CD4-positive, alpha-beta memory T cell (primary cell): ENCODE data around the gene RFT1. TPM values are rescaled to one million over a fixed set of nuclear protein-coding genes. Genes with fewer than 3 reads are reported as not detected.

Experiments used
- CTCF ChIA-PET: fragments of 350-600 bp; sonication (Branson Sonifier 250); formaldehyde crosslinking; loops from one replicate; lab custom pipeline; 2021; ENCODE audit warnings: inconsistent platforms; ENCODE audit not compliant: partially characterized antibody; lab: Charles Lee
- POLR2A ChIA-PET: fragments of 350-600 bp; sonication (Branson Sonifier 250); formaldehyde crosslinking; loops from one replicate; lab custom pipeline; 2021; ENCODE audit not compliant: partially characterized antibody; lab: Charles Lee
- DNase-seq, 5 donors: peaks; one replicate each; pipeline versions ENCODE4 v3.0.0 to v3.0.0-alpha.2; 2020 to 2022; ENCODE audit warnings: mixed read lengths in 1 of 5
- H3K27ac ChIP-seq: one replicate; pipeline ENCODE4 v1.7.0; 2013; ENCODE audit warnings: low read depth, low read length
- H3K27me3 ChIP-seq: 2 replicates; pipeline ENCODE4 v1.7.0; 2013; ENCODE audit warnings: mild to moderate bottlenecking, low read length, moderate library complexity; ENCODE audit not compliant: insufficient read depth
- H3K36me3 ChIP-seq: 2 replicates; pipeline ENCODE4 v1.7.0; 2013; ENCODE audit warnings: mild to moderate bottlenecking, low read length, moderate library complexity; ENCODE audit not compliant: insufficient read depth
- H3K4me1 ChIP-seq: 2 replicates; pipeline ENCODE4 v1.7.0; 2013; ENCODE audit warnings: mild to moderate bottlenecking, low read length, moderate library complexity; ENCODE audit not compliant: insufficient read depth
- H3K4me3 ChIP-seq, 2 donors: one replicate each; pipeline ENCODE4 v1.7.0; 2013; ENCODE audit warnings: low read length in 2 of 2, mild to moderate bottlenecking in 1 of 2
- H3K9me3 ChIP-seq, 2 donors: one replicate each; pipeline ENCODE4 v1.7.0; 2013; ENCODE audit warnings: low read length in 2 of 2, control low read depth in 1 of 2; ENCODE audit not compliant: control insufficient read depth in 1 of 2
- H3K27ac Mint-ChIP-seq, 7 donors: one replicate each; pipeline ENCODE4 v1.8.0; 2020 to 2021; ENCODE audit warnings: mixed read lengths in 7 of 7, mild to moderate bottlenecking in 6 of 7, inconsistent platforms in 3 of 7, moderate library complexity in 3 of 7
- H3K27me3 Mint-ChIP-seq, 2 donors: one replicate each; pipeline ENCODE4 v1.8.0; 2020 to 2021; ENCODE audit warnings: mixed read lengths in 2 of 2
- H3K36me3 Mint-ChIP-seq, 2 donors: one replicate each; pipeline ENCODE4 v1.8.0; 2020 to 2021; ENCODE audit warnings: mixed read lengths in 2 of 2, inconsistent platforms in 1 of 2, mild to moderate bottlenecking in 1 of 2
- H3K4me1 Mint-ChIP-seq, 4 donors: one replicate each; pipeline ENCODE4 v1.8.0; 2020 to 2021; ENCODE audit warnings: mixed read lengths in 4 of 4, mild to moderate bottlenecking in 1 of 4
- H3K4me3 Mint-ChIP-seq, 8 donors: one replicate each; pipeline ENCODE4 v1.8.0; 2020 to 2021; ENCODE audit warnings: mixed read lengths in 8 of 8, mild to moderate bottlenecking in 7 of 8, moderate library complexity in 6 of 8, inconsistent platforms in 3 of 8
- H3K9me3 Mint-ChIP-seq, 8 donors: one replicate each; pipeline ENCODE4 v1.8.0; 2020 to 2021; ENCODE audit warnings: mixed read lengths in 8 of 8, mild to moderate bottlenecking in 5 of 8, inconsistent platforms in 3 of 8, moderate library complexity in 1 of 8
- intact Hi-C: fragments of 100-400 bp; cut with micrococcal nuclease; formaldehyde crosslinking; loops from one replicate; pipeline ENCODE4 v1.15.1; 2023
- polyA plus RNA-seq, 2 donors: library from polyadenylated mRNA; unstranded; fragments of 300-500 nt; fragmentation: Illumina TruSeq; gene quantifications; one replicate each; pipeline ENCODE4 v1.2.3, GENCODE V29; 2021
- total RNA-seq, 2 experiments: library from RNA; stranded (reverse); gene quantifications; one replicate each; pipeline ENCODE4 v1.2.3, GENCODE V29; 2021

Gene RFT1
- total and polyA plus RNA-seq, 4 experiments from 2014 or later = 21.2 to 28.4 (median 24.6) TPM

DNA sequence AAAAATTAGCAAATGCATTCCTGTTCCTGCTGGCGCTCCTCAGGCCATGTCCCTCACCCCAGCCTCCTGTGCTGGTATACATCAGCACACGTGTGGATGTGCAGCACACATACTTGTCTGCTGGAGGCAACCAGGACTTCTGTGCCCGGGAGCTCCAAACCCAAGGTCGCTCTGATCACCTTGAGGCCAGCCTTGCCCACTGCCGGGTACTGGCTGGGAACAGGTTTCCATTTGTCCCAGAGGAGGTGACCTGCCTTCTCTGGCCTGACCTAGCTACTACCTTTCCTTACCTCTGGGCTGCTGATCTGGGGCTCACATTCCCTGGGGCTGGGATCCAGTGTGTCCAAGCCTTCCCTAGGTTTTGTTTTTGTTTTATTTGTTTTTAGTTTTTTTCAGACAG lies 42.9 kb upstream of the RFT1 start:
- H3K27me3 Mint-ChIP-seq = no peaks in the 10 kb centered on the region
- Histone ChIP-seq H3K36me3 (no peaks in the 10 kb centered on the region), H3K4me3 (no peak overlapping the region), H3K9me3 (no peaks in the 10 kb centered on the region), H3K27ac (no peak overlapping the region), H3K27me3 (no peaks in the 10 kb centered on the region), H3K4me1 (no peaks in the 10 kb centered on the region)
- DNase-seq = no peak
- H3K36me3 Mint-ChIP-seq = peaks cover 0 to 34% of the 10 kb centered on the region in 2 donors
- H3K9me3 Mint-ChIP-seq = no peaks in the 10 kb centered on the region
- intact Hi-C loops = no loop called here
- no peak overlapping the region for H3K4me3 Mint-ChIP-seq
- ChIA-PET CTCF (no interaction called here), POLR2A (no interaction called here)
- H3K27ac Mint-ChIP-seq = peak overlapping the region in 2 of 7 donors; percentile 27 to 81
- H3K4me1 Mint-ChIP-seq = peaks cover 21 to 40% (median 30%) of the 10 kb centered on the region in 4 donors

GRCh38 chr3:53171827-53172505 lies 41.7 kb upstream of the RFT1 start:
- Mint-ChIP-seq H3K27ac (peak overlapping the region in 3 of 7 donors; percentile 4 to 79 (median 46)), H3K27me3 (no peaks in the 10 kb centered on the region), H3K4me3 (no peak overlapping the region), H3K4me1 (peaks cover 23 to 50% (median 36%) of the 10 kb centered on the region in 4 donors), H3K36me3 (peaks cover 0 to 30% of the 10 kb centered on the region in 2 donors), H3K9me3 (no peaks in the 10 kb centered on the region)
- Histone ChIP-seq H3K27me3 (no peaks in the 10 kb centered on the region), H3K4me3 (no peak overlapping the region), H3K4me1 (peaks cover 1% of the 10 kb centered on the region), H3K36me3 (no peaks in the 10 kb centered on the region), H3K9me3 (no peaks in the 10 kb centered on the region), H3K27ac (no peak overlapping the region)
- POLR2A ChIA-PET = no interaction called here
- CTCF ChIA-PET = no interaction called here
- no peak for DNase-seq
- intact Hi-C loops = no loop called here

GRCh38 chr3:53171064-53171418 lies 40.8 kb upstream of the RFT1 start:
- H3K4me3 Mint-ChIP-seq = no peak overlapping the region
- POLR2A ChIA-PET = no interaction called here
- peak overlapping the region in 3 of 7 donors; percentile 25 to 56 (median 48) for H3K27ac Mint-ChIP-seq
- H3K4me1 ChIP-seq = peaks cover 9% of the 10 kb centered on the region
- no peaks in the 10 kb centered on the region for H3K9me3 Mint-ChIP-seq
- intact Hi-C loops = no loop called here
- no peaks in the 10 kb centered on the region for H3K27me3 Mint-ChIP-seq
- DNase-seq = no peak
- H3K27me3 ChIP-seq = no peaks in the 10 kb centered on the region
- peaks cover 2% of the 10 kb centered on the region for H3K36me3 ChIP-seq
- no peaks in the 10 kb centered on the region for H3K9me3 ChIP-seq
- H3K4me1 Mint-ChIP-seq = peaks cover 26 to 52% (median 41%) of the 10 kb centered on the region in 4 donors
- H3K36me3 Mint-ChIP-seq = peaks cover 0 to 26% of the 10 kb centered on the region in 2 donors
- CTCF ChIA-PET = no interaction called here
- no peak overlapping the region for H3K27ac ChIP-seq
- no peak overlapping the region for H3K4me3 ChIP-seq

GRCh38 chr3:53170325-53171063 lies 40.3 kb upstream of the RFT1 start:
- Histone ChIP-seq H3K27me3 (no peaks in the 10 kb centered on the region), H3K4me3 (no peak overlapping the region), H3K9me3 (no peaks in the 10 kb centered on the region), H3K27ac (no peak overlapping the region), H3K4me1 (peaks cover 10% of the 10 kb centered on the region), H3K36me3 (peaks cover 2% of the 10 kb centered on the region)
- intact Hi-C loops = no loop called here
- H3K27ac Mint-ChIP-seq = peak overlapping the region in 6 of 7 donors; percentile 25 to 80 (median 44)
- no peaks in the 10 kb centered on the region for H3K27me3 Mint-ChIP-seq
- peak overlapping the region in 1 of 8 donors; percentile 20 for H3K4me3 Mint-ChIP-seq
- no peaks in the 10 kb centered on the region for H3K9me3 Mint-ChIP-seq
- POLR2A ChIA-PET = interaction anchor here (1.0 to 1.5 kb wide), 2 partner anchors 10 to 12 kb away, joined by 4 read pairs; partner anchors contain the start of gene PRKCD
- no peak for DNase-seq
- H3K36me3 Mint-ChIP-seq = peaks cover 0 to 26% of the 10 kb centered on the region in 2 donors
- CTCF ChIA-PET = interaction anchor here (0.8 to 1.2 kb wide), 4 partner anchors 24 to 55 kb away, joined by 3 to 6 read pairs (median 4); no protein-coding TSS in a partner anchor
- peaks cover 26 to 52% (median 41%) of the 10 kb centered on the region in 4 donors for H3K4me1 Mint-ChIP-seq

DNA sequence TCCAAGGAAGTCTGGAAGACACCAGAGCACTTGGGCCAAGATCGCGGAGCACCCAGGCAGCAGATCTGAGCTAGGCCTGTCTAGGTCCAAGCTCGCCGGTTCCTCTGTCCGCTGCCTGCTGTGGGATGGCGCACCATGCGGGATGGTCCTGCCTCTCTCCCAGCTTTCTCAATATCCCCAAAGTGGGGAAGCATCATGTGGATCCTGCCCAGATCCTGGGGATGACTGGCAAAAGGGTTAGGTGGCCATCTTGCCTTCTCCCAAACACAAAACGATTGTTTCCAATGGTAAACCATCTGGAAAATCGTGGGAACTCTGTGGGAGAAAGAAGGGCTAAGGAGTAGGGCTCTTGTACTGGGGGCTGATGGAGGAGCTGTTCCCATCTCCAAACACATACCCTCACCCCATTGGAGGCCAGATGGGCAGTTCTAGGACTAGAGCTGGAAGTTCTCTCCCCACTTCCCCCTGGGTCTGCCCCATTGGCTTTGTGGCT lies 39.6 kb upstream of the RFT1 start:
- H3K9me3 Mint-ChIP-seq = no peaks in the 10 kb centered on the region
- ChIA-PET POLR2A (interaction anchor here (1.0 to 1.5 kb wide), 2 partner anchors 9 to 11 kb away, joined by 4 read pairs; partner anchors contain the start of gene PRKCD), CTCF (interaction anchor here (0.8 to 1.2 kb wide), 4 partner anchors 25 to 54 kb away, joined by 3 to 6 read pairs (median 4); no protein-coding TSS in a partner anchor)
- Histone ChIP-seq H3K4me3 (no peak overlapping the region), H3K4me1 (peaks cover 10% of the 10 kb centered on the region), H3K27ac (no peak overlapping the region), H3K27me3 (no peaks in the 10 kb centered on the region), H3K36me3 (peaks cover 2% of the 10 kb centered on the region), H3K9me3 (no peaks in the 10 kb centered on the region)
- H3K27me3 Mint-ChIP-seq = no peaks in the 10 kb centered on the region
- intact Hi-C loops = no loop called here
- H3K4me3 Mint-ChIP-seq = no peak overlapping the region
- H3K4me1 Mint-ChIP-seq = peaks cover 26 to 52% (median 41%) of the 10 kb centered on the region in 4 donors
- DNase-seq = no peak
- peaks cover 0 to 23% of the 10 kb centered on the region in 2 donors for H3K36me3 Mint-ChIP-seq
- peak overlapping the region in 2 of 7 donors; percentile 13 to 43 for H3K27ac Mint-ChIP-seq

GRCh38 chr3:53169045-53169831 lies 39.0 kb upstream of the RFT1 start:
- Histone ChIP-seq H3K4me1 (peaks cover 10% of the 10 kb centered on the region), H3K27me3 (no peaks in the 10 kb centered on the region), H3K36me3 (peaks cover 2% of the 10 kb centered on the region), H3K9me3 (no peaks in the 10 kb centered on the region), H3K27ac (no peak overlapping the region), H3K4me3 (no peak overlapping the region)
- H3K4me1 Mint-ChIP-seq = peaks cover 26 to 54% (median 42%) of the 10 kb centered on the region in 4 donors
- no peak for DNase-seq
- no peaks in the 10 kb centered on the region for H3K9me3 Mint-ChIP-seq
- intact Hi-C loops = no loop called here
- H3K27me3 Mint-ChIP-seq = no peaks in the 10 kb centered on the region
- H3K4me3 Mint-ChIP-seq = no peak overlapping the region
- peaks cover 0 to 21% of the 10 kb centered on the region in 2 donors for H3K36me3 Mint-ChIP-seq
- POLR2A ChIA-PET = interaction anchor here (1.0 to 1.5 kb wide), 2 partner anchors 8 to 11 kb away, joined by 4 read pairs; partner anchors contain the start of gene PRKCD
- peak overlapping the region in 6 of 7 donors; percentile 13 to 78 (median 38) for H3K27ac Mint-ChIP-seq
- CTCF ChIA-PET = interaction anchor here (1.1 to 1.2 kb wide), 3 partner anchors 25 to 35 kb away, joined by 3 to 6 read pairs (median 6); no protein-coding TSS in a partner anchor
